Measurements from ENCODE around the gene RING1.

RING1 gene

DNA sequence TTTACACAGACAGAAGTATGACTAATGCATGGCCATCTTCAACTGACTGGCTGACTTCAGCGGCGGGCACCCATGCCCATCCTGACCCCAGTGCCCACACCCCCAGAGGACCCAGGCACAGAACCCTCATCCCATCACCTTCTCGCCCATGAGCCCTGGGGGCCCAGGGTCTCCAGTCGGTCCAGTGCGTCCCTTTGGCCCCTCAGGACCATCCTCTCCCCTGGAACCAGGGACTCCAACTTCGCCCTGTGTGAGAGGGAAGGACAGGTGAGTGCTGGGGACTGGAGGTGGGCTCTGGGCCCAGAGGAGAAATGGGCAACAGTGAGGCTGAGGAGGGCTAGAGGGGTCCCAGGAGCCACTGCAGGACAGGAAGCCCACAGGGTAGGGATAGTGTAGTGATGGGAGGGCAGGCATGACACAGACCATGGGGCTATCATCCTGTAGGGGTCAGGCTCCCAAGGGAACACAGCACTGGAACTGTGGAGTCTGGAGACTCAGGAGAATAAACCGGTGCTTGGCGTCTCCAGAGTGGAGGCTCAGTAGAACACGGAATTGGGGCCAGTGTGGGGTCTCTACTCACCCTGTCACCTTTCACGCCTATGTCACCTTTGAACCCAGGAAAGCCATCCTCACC, 32.7 kb upstream of the RING1 start:
- CTCF ChIA-PET, result interaction anchor here (0.7 to 2.6 kb wide), 4 partner anchors 22 to 161 kb away, joined by 3 to 9 read pairs (median 3); no protein-coding TSS in a partner anchor
- POLR2A ChIA-PET, result no interaction called here
- no peak for DNase-seq (ENCODE audit: extremely low spot score)
- TF ChIP-seq, protein P1, sequence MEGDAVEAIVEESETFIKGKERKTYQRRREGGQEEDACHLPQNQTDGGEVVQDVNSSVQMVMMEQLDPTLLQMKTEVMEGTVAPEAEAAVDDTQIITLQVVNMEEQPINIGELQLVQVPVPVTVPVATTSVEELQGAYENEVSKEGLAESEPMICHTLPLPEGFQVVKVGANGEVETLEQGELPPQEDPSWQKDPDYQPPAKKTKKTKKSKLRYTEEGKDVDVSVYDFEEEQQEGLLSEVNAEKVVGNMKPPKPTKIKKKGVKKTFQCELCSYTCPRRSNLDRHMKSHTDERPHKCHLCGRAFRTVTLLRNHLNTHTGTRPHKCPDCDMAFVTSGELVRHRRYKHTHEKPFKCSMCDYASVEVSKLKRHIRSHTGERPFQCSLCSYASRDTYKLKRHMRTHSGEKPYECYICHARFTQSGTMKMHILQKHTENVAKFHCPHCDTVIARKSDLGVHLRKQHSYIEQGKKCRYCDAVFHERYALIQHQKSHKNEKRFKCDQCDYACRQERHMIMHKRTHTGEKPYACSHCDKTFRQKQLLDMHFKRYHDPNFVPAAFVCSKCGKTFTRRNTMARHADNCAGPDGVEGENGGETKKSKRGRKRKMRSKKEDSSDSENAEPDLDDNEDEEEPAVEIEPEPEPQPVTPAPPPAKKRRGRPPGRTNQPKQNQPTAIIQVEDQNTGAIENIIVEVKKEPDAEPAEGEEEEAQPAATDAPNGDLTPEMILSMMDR (IDR thresholded peaks at IDR 0.05; ENCODE audit: control extremely low read depth, extremely low read depth, low read depth, missing control alignments), result no peak

DNA sequence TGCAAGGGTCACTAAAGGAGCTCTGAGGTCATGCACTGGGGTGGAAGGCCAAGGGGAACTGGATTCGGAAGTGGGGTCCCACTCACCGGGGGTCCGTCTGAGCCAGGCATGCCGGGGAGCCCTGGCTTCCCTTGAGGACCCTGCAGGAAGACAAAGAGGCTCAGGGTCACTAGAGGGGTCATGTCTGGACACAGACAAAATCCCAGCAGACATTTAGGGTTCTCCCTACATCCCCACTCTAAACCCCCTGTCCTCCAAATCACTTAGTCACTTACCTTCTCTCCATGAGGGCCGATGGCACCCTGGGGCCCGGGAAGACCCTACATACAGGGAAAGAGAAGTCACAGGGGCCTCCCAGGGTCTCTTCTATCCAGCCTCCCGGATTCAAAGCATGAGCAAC, 31.4 kb upstream of the RING1 start:
- TF ChIP-seq, protein P1 (IDR thresholded peaks at IDR 0.05; ENCODE audit: control extremely low read depth, extremely low read depth, low read depth, missing control alignments), result no peak
- ChIA-PET POLR2A (no interaction called here), CTCF (interaction anchor here (1.4 kb wide), 1 partner anchor 50 kb away, joined by 4 read pairs; no protein-coding TSS in a partner anchor)
- DNase-seq (ENCODE audit: extremely low spot score), result no peak

DNA sequence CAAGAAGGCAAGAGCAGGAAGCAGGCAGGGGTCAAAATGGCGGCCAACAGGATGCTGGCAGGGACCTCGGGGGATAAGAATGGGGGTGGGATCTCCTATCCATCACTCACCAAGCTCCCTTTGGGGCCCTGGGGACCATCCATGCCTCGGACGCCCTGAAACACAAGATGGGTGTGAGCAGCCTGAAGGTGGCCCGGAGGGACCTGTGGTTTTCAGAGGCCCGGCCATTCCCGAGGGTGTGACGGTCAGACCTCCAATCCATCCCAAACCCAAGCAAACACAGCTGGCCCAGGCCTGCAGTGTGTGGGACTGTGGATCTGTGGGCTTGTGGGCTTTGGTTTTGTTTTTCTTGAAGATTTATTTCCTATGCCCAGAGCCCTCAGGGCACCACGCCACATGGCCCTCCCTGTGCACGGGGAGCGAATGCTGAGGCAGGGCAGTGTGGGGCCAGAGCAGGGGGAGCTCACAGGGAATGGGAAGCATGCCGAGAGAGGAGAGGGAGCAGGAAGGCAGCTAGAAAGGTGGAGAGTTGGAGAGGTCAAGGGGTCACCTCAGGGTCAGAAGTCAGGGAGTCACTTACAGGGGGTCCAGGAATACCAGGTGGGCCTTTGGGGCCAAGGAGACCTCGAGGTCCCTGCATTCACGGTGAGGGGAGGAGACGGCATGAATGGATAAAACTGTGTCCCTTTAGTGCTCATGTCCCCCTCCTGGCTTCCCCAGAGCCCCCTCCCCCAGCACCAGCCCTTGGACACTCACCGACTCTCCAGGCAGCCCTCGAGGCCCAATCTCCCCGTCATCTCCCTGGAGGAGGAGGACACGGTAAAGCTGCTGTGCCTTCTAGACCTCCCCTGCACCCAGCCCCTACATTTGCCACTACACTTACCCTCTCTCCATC, 30.5 kb upstream of the RING1 start:
- TF ChIP-seq, protein P1 (IDR thresholded peaks at IDR 0.05; ENCODE audit: control extremely low read depth, extremely low read depth, low read depth, missing control alignments), result no peak
- DNase-seq (ENCODE audit: extremely low spot score), result no peak
- POLR2A ChIA-PET, result no interaction called here
- CTCF ChIA-PET, result interaction anchor here (1.4 kb wide), 1 partner anchor 51 kb away, joined by 4 read pairs; no protein-coding TSS in a partner anchor

DNA sequence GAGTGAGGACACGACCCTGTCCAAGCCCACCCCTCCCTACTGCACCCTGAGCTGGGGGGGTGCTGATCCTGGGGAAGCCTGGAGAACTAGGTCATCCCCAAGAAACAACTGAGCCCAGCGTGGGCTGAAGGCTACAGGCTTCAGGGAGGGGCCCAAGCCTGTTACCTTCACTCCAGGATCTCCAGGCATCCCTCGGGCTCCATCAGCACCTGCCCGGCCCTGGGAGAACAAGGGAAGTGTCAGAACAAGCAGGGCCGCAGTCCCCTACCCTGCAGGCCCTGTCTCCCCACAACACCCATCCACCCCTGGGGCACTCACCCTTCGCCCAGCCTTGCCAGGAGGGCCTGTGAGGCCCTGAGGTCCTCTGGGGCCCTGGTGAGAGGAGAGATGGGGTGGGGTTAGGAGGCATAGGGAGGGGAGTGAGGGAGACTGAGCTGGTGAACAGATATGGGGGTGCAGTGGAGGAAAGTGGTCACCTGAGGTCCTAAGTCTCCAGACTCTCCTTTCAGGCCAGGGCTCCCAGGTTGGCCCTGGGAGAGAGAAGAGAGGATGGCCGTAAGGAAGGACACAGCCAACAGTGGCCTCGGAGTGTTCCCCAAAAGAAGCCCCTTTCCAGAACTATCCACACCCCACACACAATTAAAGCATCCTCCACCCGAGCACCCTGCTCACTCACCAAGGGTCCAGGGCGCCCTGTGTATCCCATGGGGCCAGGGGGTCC, 29.4 kb upstream of the RING1 start:
- TF ChIP-seq, protein P1 (IDR thresholded peaks at IDR 0.05; ENCODE audit: control extremely low read depth, extremely low read depth, low read depth, missing control alignments), result no peak
- DNase-seq (ENCODE audit: extremely low spot score), result no peak
- POLR2A ChIA-PET, result no interaction called here
- CTCF ChIA-PET, result no interaction called here

DNA sequence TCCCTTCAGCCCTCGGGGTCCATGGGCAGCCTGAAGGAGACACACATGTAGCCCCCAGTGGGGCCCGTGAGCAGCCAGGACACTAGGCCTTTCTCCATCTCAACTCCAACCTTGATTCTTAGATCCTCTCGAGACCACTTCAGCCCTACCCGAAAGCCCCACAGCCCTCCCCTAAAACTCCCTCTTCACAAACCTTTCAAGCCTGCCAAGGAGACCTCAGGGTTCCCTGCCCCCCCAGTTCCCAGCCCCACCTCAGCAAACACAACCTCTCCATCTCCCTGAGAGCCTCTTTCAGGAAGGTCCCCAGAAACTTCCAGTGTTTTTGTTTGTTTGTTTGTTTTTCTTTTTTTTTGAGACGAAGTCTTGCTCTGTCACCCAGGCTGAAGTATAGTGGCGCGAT, 27.2 kb upstream of the RING1 start:
- POLR2A ChIA-PET, result no interaction called here
- TF ChIP-seq, protein P1 (IDR thresholded peaks at IDR 0.05; ENCODE audit: control extremely low read depth, extremely low read depth, low read depth, missing control alignments), result no peak
- DNase-seq (ENCODE audit: extremely low spot score), result no peak
- CTCF ChIA-PET, result interaction anchor here (1.0 to 1.3 kb wide), 2 partner anchors 20 to 180 kb away, joined by 3 to 4 read pairs; no protein-coding TSS in a partner anchor

DNA sequence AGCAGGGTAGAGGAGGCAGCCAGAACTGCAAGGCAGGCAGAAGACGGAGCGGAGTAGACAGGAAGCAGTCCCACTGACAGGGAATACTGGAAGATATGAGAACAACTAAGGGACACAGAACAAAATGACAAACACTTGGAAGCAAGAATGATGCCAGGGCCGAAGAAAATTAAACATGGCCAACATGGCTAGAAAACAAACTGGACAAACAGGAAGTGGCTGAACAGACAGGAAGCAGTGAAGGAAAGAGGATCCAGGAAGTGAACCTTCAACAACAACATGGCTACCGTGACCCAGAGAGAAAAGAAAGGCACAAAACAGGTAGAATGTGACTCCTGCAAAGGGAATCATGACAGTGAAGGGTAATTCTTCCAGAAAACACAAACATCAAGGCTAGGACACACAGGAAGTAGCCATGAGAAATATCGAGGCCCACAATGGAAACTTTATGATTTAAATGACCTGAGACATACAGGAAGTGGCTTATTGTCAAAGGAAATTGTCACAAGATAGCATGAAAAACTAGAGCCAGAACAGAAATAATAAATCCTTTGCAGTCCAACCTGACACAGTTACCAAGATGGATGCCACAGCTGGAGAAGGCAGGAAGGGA, 25.1 kb upstream of the RING1 start:
- no peak for DNase-seq (ENCODE audit: extremely low spot score)
- TF ChIP-seq, protein P1 (IDR thresholded peaks at IDR 0.05; ENCODE audit: control extremely low read depth, extremely low read depth, low read depth, missing control alignments), result no peak
- ChIA-PET CTCF (interaction anchor here (0.8 to 3.0 kb wide), 6 partner anchors 10 to 169 kb away, joined by 3 to 16 read pairs (median 3); no protein-coding TSS in a partner anchor), POLR2A (no interaction called here)

All from GM10248 (cell line).